Measurements from ENCODE around the gene SULT1C2.

Gene SULT1C2

DNA sequence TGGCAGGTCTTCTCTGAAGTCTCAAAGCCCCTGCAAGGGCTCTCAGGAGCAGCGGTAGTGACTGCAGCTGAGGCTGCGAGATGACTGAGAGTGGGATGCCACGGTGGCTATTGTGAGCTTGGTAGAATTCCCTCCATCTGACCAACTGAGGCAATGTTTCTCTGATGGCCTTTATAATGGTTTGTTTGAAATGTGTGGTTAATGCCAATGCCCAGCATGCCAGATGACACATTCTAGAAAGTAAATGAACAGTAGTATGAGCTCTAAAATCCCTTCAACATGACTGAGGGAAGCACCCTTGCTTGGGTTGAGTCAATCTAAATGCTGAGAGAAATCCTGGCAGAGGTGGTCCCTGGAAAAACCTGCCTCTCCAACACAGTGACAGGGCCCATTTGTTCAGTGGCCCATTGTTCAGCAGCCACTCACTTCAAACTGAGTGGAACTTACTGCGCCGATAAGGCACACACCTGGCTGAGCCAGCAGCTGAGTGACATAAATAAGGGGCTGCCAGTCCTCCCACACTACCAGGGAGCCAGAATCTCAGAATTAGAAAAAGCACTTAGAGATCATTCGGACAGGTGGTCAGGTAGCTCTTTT, 31.7 kb downstream of the SULT1C2 start:
- no peaks in the 10 kb centered on the region for H3K27me3 ChIP-seq (ENCODE audit: control insufficient read depth, insufficient read depth, low read length)
- no peak overlapping the region for H3K4me3 ChIP-seq (ENCODE audit: low read depth, low read length)
- H3K4me1 ChIP-seq (ENCODE audit: control insufficient read depth, insufficient read depth, low read length): peaks cover 18% of the 10 kb centered on the region
- no peak overlapping the region for H3K27ac ChIP-seq (ENCODE audit: low read depth, low read length)
- H3K9me3 ChIP-seq (ENCODE audit: control insufficient read depth, insufficient read depth, low read depth, low read length): no peaks in the 10 kb centered on the region
- H3K9ac ChIP-seq (ENCODE audit: low read length): no peak overlapping the region
- H3K36me3 ChIP-seq (ENCODE audit: control insufficient read depth, insufficient read depth, low read length): no peaks in the 10 kb centered on the region

- Histone ChIP-seq H3K27me3 (ENCODE audit: control insufficient read depth, insufficient read depth, low read length) (no peaks in the 10 kb centered on the region), H3K9me3 (ENCODE audit: control insufficient read depth, insufficient read depth, low read depth, low read length) (no peaks in the 10 kb centered on the region), H3K9ac (ENCODE audit: low read length) (no peak overlapping the region), H3K4me3 (ENCODE audit: low read depth, low read length) (no peak overlapping the region), H3K36me3 (ENCODE audit: control insufficient read depth, insufficient read depth, low read length) (no peaks in the 10 kb centered on the region), H3K27ac (ENCODE audit: low read depth, low read length) (no peak overlapping the region), H3K4me1 (ENCODE audit: control insufficient read depth, insufficient read depth, low read length) (no peaks in the 10 kb centered on the region)
These were observed 34.9 kb downstream of the SULT1C2 start for GRCh38 chr2:108323619-108324018.

- H3K36me3 ChIP-seq (ENCODE audit: control insufficient read depth, insufficient read depth, low read length): no peaks in the 10 kb centered on the region
- H3K4me1 ChIP-seq (ENCODE audit: control insufficient read depth, insufficient read depth, low read length): no peaks in the 10 kb centered on the region
- no peak overlapping the region for H3K4me3 ChIP-seq (ENCODE audit: low read depth, low read length)
- no peaks in the 10 kb centered on the region for H3K27me3 ChIP-seq (ENCODE audit: control insufficient read depth, insufficient read depth, low read length)
- H3K9ac ChIP-seq (ENCODE audit: low read length): no peak overlapping the region
- H3K27ac ChIP-seq (ENCODE audit: low read depth, low read length): no peak overlapping the region
- no peaks in the 10 kb centered on the region for H3K9me3 ChIP-seq (ENCODE audit: control insufficient read depth, insufficient read depth, low read depth, low read length)
These were observed 36.0 kb downstream of the SULT1C2 start for GRCh38 chr2:108324531-108325255.

GRCh38 chr2:108325756-108326155, 37.1 kb downstream of the SULT1C2 start:
- H3K36me3 ChIP-seq (ENCODE audit: control insufficient read depth, insufficient read depth, low read length): no peaks in the 10 kb centered on the region
- H3K4me1 ChIP-seq (ENCODE audit: control insufficient read depth, insufficient read depth, low read length): no peaks in the 10 kb centered on the region
- H3K27me3 ChIP-seq (ENCODE audit: control insufficient read depth, insufficient read depth, low read length): no peaks in the 10 kb centered on the region
- H3K27ac ChIP-seq (ENCODE audit: low read depth, low read length): no peak overlapping the region
- no peaks in the 10 kb centered on the region for H3K9me3 ChIP-seq (ENCODE audit: control insufficient read depth, insufficient read depth, low read depth, low read length)
- H3K4me3 ChIP-seq (ENCODE audit: low read depth, low read length): no peak overlapping the region
- no peak overlapping the region for H3K9ac ChIP-seq (ENCODE audit: low read length)

DNA sequence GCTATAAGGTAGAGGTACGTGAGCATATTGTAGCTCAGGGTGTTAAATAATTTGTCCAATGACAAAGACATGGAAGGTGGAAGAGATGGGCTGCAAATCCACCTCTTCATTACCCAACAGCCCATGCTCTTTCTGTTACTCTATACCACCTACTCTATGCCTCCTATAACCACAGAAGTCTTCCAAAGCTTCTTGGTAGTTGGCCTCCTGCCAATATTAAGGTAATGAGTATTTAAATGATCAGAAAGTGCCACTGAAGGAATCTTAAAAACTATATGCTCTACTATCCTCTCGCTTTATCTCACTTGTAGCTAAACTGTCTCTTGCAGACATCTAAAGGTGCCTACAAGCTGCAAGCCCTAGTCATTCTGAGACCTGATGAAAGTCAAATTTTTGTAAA, 41.1 kb downstream of the SULT1C2 start:
- H3K36me3 ChIP-seq (ENCODE audit: control insufficient read depth, insufficient read depth, low read length): no peaks in the 10 kb centered on the region
- no peak overlapping the region for H3K4me3 ChIP-seq (ENCODE audit: low read depth, low read length)
- H3K27me3 ChIP-seq (ENCODE audit: control insufficient read depth, insufficient read depth, low read length): no peaks in the 10 kb centered on the region
- H3K27ac ChIP-seq (ENCODE audit: low read depth, low read length): no peak overlapping the region
- H3K9ac ChIP-seq (ENCODE audit: low read length): no peak overlapping the region
- H3K4me1 ChIP-seq (ENCODE audit: control insufficient read depth, insufficient read depth, low read length): no peaks in the 10 kb centered on the region
- no peaks in the 10 kb centered on the region for H3K9me3 ChIP-seq (ENCODE audit: control insufficient read depth, insufficient read depth, low read depth, low read length)

- Histone ChIP-seq H3K27me3 (ENCODE audit: control insufficient read depth, insufficient read depth, low read length) (no peaks in the 10 kb centered on the region), H3K4me3 (ENCODE audit: low read depth, low read length) (no peak overlapping the region), H3K36me3 (ENCODE audit: control insufficient read depth, insufficient read depth, low read length) (no peaks in the 10 kb centered on the region), H3K9ac (ENCODE audit: low read length) (no peak overlapping the region), H3K9me3 (ENCODE audit: control insufficient read depth, insufficient read depth, low read depth, low read length) (no peaks in the 10 kb centered on the region), H3K27ac (ENCODE audit: low read depth, low read length) (no peak overlapping the region), H3K4me1 (ENCODE audit: control insufficient read depth, insufficient read depth, low read length) (no peaks in the 10 kb centered on the region)
These were observed 42.3 kb downstream of the SULT1C2 start for GRCh38 chr2:108330979-108331378.

DNA sequence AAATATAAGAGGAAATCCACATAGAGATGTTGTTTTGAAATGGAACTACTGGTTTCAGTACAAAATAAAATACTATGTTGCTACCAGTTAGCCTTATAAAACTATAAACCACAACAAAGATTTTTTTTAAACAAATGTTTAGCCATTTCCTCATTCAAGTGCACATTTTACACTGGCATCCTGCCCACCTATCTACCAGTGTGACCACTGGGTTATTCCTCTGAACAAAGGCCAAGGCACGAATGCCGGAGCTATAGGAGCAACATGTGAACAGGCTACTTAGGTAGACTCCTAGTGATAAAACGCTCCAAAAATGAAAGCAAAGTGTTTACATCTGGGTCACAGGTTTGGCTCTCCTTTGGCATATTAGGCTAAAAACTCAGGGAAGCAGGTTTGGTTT, 57.3 kb downstream of the SULT1C2 start:
- H3K4me3 ChIP-seq (ENCODE audit: low read depth, low read length): no peak overlapping the region
- H3K27ac ChIP-seq (ENCODE audit: low read depth, low read length): no peak overlapping the region
- peaks cover 8% of the 10 kb centered on the region; the same call in 1 of the 2 replicates for H3K4me1 ChIP-seq (ENCODE audit: control insufficient read depth, insufficient read depth, low read length)
- no peak overlapping the region for H3K9ac ChIP-seq (ENCODE audit: low read length)
- H3K27me3 ChIP-seq (ENCODE audit: control insufficient read depth, insufficient read depth, low read length): no peaks in the 10 kb centered on the region
- no peaks in the 10 kb centered on the region for H3K9me3 ChIP-seq (ENCODE audit: control insufficient read depth, insufficient read depth, low read depth, low read length)
- no peaks in the 10 kb centered on the region for H3K36me3 ChIP-seq (ENCODE audit: control insufficient read depth, insufficient read depth, low read length)

- H3K36me3 ChIP-seq (ENCODE audit: control insufficient read depth, insufficient read depth, low read length): no peaks in the 10 kb centered on the region
- H3K9ac ChIP-seq (ENCODE audit: low read length): no peak overlapping the region
- H3K27ac ChIP-seq (ENCODE audit: low read depth, low read length): no peak overlapping the region
- H3K9me3 ChIP-seq (ENCODE audit: control insufficient read depth, insufficient read depth, low read depth, low read length): no peaks in the 10 kb centered on the region
- peaks cover 8% of the 10 kb centered on the region; the same call in 1 of the 2 replicates for H3K4me1 ChIP-seq (ENCODE audit: control insufficient read depth, insufficient read depth, low read length)
- H3K4me3 ChIP-seq (ENCODE audit: low read depth, low read length): no peak overlapping the region
- no peaks in the 10 kb centered on the region for H3K27me3 ChIP-seq (ENCODE audit: control insufficient read depth, insufficient read depth, low read length)
These were observed 58.1 kb downstream of the SULT1C2 start for GRCh38 chr2:108346827-108347226.

DNA sequence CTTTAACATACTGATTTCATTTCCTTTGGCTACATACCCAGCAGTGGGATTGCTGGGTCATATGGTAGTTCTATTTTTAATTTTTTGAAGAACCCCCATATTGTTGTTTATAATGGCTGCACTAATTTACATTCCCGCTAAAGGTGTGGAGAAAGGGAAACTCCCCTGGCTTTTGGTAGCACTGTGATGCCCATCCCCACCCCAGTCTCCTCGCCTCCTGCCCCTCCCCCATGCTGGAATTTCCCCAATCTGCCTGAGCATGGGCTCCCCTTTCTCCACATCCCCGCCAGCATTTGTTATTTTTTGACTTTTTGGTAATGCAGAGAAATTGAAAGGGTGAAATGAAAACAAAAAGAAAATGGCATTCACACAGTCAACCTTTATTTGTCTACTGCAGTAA, 59.1 kb downstream of the SULT1C2 start:
- Histone ChIP-seq H3K27me3 (ENCODE audit: control insufficient read depth, insufficient read depth, low read length) (no peaks in the 10 kb centered on the region), H3K27ac (ENCODE audit: low read depth, low read length) (no peak overlapping the region), H3K9ac (ENCODE audit: low read length) (no peak overlapping the region)

GRCh38 chr2:108348816-108349570, 60.3 kb downstream of the SULT1C2 start:
- Histone ChIP-seq H3K4me1 (ENCODE audit: control insufficient read depth, insufficient read depth, low read length) (peaks cover 8% of the 10 kb centered on the region; the same call in 1 of the 2 replicates), H3K9me3 (ENCODE audit: control insufficient read depth, insufficient read depth, low read depth, low read length) (no peaks in the 10 kb centered on the region), H3K27me3 (ENCODE audit: control insufficient read depth, insufficient read depth, low read length) (no peaks in the 10 kb centered on the region), H3K27ac (ENCODE audit: low read depth, low read length) (no peak overlapping the region), H3K36me3 (ENCODE audit: control insufficient read depth, insufficient read depth, low read length) (no peaks in the 10 kb centered on the region), H3K9ac (ENCODE audit: low read length) (no peak overlapping the region), H3K4me3 (ENCODE audit: low read depth, low read length) (no peak overlapping the region)

More for the DNA sequence above, 59.1 kb downstream of the SULT1C2 start:
- H3K36me3 ChIP-seq (ENCODE audit: control insufficient read depth, insufficient read depth, low read length): no peaks in the 10 kb centered on the region
- H3K4me3 ChIP-seq (ENCODE audit: low read depth, low read length): no peak overlapping the region
- peaks cover 8% of the 10 kb centered on the region; the same call in 1 of the 2 replicates for H3K4me1 ChIP-seq (ENCODE audit: control insufficient read depth, insufficient read depth, low read length)
- no peaks in the 10 kb centered on the region for H3K9me3 ChIP-seq (ENCODE audit: control insufficient read depth, insufficient read depth, low read depth, low read length)

DNA sequence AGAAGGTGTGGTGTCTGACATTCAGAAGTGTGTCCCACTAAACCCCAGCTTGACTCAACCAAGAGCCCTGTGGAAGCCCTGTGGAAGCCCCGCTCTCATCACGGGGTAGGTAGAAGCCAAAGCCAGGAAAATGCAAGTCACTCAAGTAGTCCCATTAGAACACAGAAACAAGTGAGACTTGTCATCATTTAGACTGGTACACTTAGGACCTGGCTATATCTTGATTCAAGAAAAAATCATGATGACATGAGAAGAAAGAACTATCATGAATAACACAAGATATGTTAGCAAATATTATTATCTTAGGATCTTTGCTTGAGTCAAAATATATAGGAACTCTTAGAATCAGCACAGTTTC, 60.9 kb downstream of the SULT1C2 start:
- Histone ChIP-seq H3K4me1 (ENCODE audit: control insufficient read depth, insufficient read depth, low read length) (peaks cover 8% of the 10 kb centered on the region; the same call in 1 of the 2 replicates), H3K27ac (ENCODE audit: low read depth, low read length) (no peak overlapping the region), H3K27me3 (ENCODE audit: control insufficient read depth, insufficient read depth, low read length) (no peaks in the 10 kb centered on the region), H3K36me3 (ENCODE audit: control insufficient read depth, insufficient read depth, low read length) (no peaks in the 10 kb centered on the region), H3K9me3 (ENCODE audit: control insufficient read depth, insufficient read depth, low read depth, low read length) (no peaks in the 10 kb centered on the region), H3K4me3 (ENCODE audit: low read depth, low read length) (no peak overlapping the region), H3K9ac (ENCODE audit: low read length) (no peak overlapping the region)

All from HUES6 (cell line).